HG02981 (cell line): Measurements from ENCODE around the gene INPP4B.

Experiments used
- ATAC-seq: cut with Tn5 transposase; IDR thresholded peaks from one replicate; pipeline ENCODE4 v1.9.1; 2021; ENCODE audit warnings: mild to moderate bottlenecking, moderate library complexity; ENCODE audit not compliant: unreplicated experiment

Gene INPP4B

GRCh38 chr4:142393127-142393526 lies 453.0 kb downstream of the INPP4B start:
- ATAC-seq, result no peak

- no peak for ATAC-seq
These were observed 459.2 kb downstream of the INPP4B start for GRCh38 chr4:142386856-142387255.

- no peak for ATAC-seq
These were observed 459.7 kb downstream of the INPP4B start for GRCh38 chr4:142386449-142386848.

- ATAC-seq, result no peak
These were observed 462.2 kb downstream of the INPP4B start for GRCh38 chr4:142383800-142384470.

GRCh38 chr4:142383354-142383753 lies 462.7 kb downstream of the INPP4B start:
- ATAC-seq, result no peak

DNA sequence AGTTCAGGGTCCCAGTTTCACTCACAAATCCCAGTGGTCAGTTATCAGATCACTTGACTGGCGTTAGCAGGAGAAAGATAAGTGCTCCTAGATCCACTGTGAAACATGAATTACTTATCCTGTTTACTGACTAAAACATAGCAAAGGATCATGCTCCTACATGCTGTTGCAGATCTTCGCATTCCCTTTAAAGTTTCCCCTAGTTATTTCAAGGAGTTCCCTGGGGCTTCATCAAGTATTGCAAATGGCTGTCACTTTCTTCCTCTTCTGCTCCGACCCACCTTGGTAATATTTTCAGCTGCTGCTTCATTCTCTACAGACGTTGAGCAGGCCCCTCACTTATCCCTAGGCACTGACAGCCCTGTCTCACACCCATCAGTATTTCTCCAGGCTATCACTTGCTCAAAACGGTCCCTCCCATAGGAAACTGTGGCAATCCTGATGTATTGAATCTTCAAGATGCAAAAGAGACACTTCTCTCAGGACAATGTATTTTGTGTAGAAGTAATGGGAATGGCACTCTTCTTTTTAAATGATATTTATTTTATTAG lies 466.0 kb downstream of the INPP4B start:
- no peak for ATAC-seq

- ATAC-seq, result no peak
These were observed 466.6 kb downstream of the INPP4B start for GRCh38 chr4:142379277-142380051.

- no peak for ATAC-seq
These were observed 467.9 kb downstream of the INPP4B start for GRCh38 chr4:142378179-142378578.

GRCh38 chr4:142377342-142378091 lies 468.6 kb downstream of the INPP4B start:
- ATAC-seq, result no peak

DNA sequence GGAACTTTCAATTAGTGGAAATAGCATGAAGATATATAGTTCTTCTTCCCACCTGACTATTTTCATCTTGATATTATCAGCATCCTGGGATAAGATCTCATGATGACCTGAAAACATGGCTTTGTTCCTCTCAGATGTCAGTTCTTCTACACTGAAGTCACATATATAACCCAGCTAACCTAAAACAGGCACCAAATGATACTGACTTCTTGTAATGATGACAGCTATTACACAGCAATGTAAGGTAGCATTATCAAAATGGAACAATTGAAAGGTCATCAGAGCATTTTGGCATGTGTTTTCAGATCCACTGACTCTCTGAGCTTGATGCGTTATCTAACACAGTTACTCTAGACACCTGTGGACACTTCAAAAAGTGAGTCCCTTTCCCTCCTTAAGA lies 469.9 kb downstream of the INPP4B start:
- no peak for ATAC-seq

DNA sequence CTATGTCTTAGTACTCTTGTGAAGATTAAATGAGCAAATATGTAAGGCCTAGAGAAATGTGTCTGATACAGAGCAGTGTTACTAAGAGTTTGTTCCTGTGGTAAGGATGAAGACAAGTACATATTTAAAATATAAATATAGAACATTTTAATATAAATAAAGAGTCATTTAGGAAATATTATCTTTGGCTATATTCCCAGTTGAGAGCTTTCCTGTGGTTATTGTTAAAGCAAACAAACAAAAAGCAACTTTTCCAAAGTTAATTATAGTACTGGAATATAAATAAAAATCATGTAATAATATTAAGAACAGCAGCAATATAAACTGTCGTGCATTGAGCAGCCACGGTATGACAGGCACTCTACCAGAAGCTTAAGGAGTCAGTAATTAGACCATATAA lies 472.5 kb downstream of the INPP4B start:
- no peak for ATAC-seq

DNA sequence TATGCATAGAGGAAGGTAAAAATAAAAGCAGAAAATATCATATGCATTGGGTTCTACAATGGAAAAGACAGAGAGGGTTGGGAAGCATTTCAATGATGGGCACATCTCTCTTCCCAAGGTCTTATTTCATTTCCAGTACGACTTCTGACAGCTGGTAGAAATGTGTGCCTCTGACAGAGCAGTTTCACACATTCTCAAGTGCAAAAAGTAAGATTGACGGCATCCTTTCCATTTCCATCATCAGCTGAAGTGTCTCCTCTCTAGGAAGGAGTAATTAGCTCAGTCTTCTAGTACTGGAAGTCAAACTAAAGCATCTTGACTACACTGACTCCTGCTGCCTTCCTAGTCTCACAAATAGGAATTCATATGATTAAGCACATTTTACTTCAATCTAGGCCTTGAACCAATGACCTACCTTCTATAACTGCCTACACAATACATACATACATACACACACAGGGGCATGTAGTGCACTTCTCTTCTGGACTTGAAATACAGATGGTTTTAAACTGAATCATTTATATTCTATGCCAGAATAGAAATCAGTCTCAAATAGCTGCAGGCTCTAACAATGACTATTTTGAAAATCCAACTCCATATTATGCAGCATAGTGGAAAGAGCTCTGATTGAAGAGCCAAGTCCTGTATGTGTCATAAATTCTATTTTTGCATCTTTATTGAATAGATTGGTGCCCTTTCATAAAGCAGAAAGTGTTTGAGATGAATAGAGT lies 473.4 kb downstream of the INPP4B start:
- no peak for ATAC-seq

DNA sequence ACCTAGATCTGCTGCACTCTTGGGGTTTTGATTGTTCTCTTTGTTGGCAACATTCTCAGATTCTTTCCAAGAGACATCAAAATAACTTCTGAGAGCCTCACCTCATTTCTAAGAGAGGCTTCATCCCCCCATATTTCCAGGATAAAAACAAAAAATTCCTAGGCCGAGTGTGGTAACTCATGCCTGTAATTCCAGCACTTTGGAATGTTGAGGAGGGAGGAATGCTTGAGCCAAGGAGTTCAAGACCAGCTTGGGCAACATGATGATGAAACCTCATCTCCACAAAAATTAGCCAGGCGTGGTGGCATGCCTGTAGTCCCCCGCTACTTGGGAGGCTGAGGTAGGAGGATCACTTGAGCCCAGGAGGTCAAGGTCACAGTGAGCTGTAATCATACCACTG lies 477.0 kb downstream of the INPP4B start:
- no peak for ATAC-seq

DNA sequence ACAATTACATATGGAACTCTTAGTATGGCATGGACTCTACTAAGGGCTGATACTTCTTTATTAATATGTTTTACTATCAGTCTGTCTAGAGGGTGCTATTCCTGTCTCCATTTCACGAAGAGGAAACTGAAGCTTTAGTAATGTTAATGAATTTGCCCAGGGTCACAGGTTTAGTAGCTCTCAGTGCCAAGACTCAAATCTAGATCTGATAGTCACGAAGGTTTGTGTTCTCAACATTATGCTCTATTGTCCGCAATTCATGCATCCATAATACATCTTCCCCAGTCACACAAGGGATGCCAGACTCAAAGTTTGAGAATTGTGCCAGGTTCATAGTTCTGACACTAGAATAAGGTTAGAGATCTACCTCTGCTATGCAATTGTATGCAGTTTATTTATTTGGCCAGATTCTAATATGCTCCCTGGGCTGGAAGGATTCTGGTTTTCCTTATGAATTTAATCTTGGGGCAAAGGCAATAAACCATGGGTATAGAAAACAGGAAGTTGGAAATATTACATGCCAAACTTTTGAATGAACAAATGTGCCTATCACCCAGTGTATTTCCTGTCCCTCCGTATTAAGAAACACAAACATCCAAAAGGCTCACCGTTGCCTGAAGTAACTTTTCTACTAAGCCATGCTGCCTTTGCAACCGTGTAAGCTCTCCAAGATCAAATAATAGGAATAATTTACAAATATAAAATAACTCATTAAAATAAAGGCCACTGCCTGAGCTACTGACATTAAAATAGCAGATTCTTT lies 478.5 kb downstream of the INPP4B start:
- ATAC-seq, result no peak

DNA sequence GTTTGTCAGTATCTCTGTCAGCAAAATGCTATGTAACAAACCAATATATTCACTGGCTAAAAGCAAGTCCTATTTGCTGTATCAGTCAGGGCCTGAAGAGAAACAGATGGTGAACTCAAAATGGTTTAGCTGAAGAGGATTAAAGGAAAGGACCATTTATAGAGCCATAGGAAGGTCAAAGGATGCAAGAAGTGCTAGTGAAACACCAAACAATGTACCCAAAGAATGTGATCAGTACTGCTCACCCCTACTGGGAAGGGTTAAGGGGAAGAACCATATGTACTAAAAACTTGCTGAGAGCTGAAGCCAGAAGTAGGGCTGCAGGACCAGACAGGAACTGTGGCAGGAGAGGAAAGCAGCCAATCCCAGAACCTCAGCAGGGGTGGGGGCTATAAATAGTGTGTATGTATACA lies 479.3 kb downstream of the INPP4B start:
- no peak for ATAC-seq

GRCh38 chr4:142365391-142365790 lies 480.7 kb downstream of the INPP4B start:
- no peak for ATAC-seq

- no peak for ATAC-seq
These were observed 482.4 kb downstream of the INPP4B start for GRCh38 chr4:142363686-142364085.

GRCh38 chr4:142361981-142362380 lies 484.1 kb downstream of the INPP4B start:
- no peak for ATAC-seq

DNA sequence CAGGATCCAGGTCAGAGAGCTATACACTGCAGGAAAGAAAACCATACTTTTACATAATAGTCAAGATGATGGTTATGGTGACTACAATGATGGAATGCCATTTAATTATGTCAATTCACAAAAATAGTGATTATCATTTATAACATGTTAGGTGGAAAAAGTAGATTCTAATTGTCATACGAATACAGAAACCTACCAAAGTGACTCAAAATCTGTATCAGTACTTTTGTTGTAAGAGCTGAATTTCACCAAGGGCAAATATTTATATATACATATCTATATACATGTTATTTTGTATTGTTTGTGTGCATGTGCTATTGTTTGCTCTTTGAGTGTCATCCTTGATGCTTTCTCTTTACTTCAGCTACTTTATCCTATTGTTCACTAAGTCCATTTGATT lies 485.4 kb downstream of the INPP4B start:
- ATAC-seq, result no peak

DNA sequence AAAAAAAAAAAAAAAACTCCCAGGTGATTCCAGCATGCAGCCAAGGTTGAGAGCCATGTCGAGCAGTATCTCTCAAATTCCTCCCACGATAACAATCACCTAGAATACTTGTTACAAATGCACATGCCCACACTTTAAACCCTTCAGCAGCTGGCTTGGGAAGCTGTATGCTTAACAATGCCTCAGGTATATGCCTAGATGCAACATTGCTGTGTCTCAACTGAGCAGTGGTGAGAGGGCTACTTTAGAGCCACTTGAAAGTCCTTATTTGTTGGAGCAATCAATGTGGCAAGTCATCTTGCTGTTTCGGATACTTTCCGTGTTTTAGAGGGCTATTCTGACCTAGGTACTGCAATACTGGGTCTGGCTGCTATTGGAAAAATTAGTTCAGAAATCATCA lies 487.4 kb downstream of the INPP4B start:
- no peak for ATAC-seq
